HEK293T (cell line): ENCODE data around the gene TSPAN8.

ENCODE experiments used
- BHLHE40 ChIP-seq: fragments of 450-650 bp; IDR thresholded peaks from 2 replicates; pipeline ENCODE4 v1.6.1; 2016; ENCODE audit warnings: mild to moderate bottlenecking, moderate library complexity, borderline replicate concordance
- CTBP1 ChIP-seq: fragments of 450-650 bp; IDR thresholded peaks from 2 replicates; pipeline ENCODE4 v1.6.1; 2016; ENCODE audit warnings: borderline replicate concordance
- ELF4 ChIP-seq: fragments of 450-650 bp; IDR thresholded peaks from 2 replicates; pipeline ENCODE4 v1.6.1; 2017; ENCODE audit warnings: antibody characterized with exemption
- FOXK2 ChIP-seq: fragments of 450-650 bp; IDR thresholded peaks from 2 replicates; pipeline ENCODE4 v1.6.1; 2016; ENCODE audit warnings: mild to moderate bottlenecking
- FOXM1 ChIP-seq: fragments of 450-650 bp; IDR thresholded peaks from 2 replicates; pipeline ENCODE4 v1.6.1; 2017; ENCODE audit warnings: mild to moderate bottlenecking, borderline replicate concordance
- L3MBTL2 ChIP-seq: fragments of 450-650 bp; conservative IDR thresholded peaks from 2 replicates; pipeline ENCODE4 v1.6.1; 2016; ENCODE audit warnings: mild to moderate bottlenecking
- NFRKB ChIP-seq: fragments of 450-650 bp; IDR thresholded peaks from 2 replicates; pipeline ENCODE4 v1.6.1; 2016; ENCODE audit warnings: mild to moderate bottlenecking, moderate library complexity
- SP1 ChIP-seq: fragments of 450-650 bp; IDR thresholded peaks from 2 replicates; pipeline ENCODE4 v1.6.1; 2017
- SUZ12 ChIP-seq: fragments of 450-650 bp; IDR thresholded peaks from 2 replicates; pipeline ENCODE4 v1.6.1; 2016; ENCODE audit warnings: mild to moderate bottlenecking
- ZNF384 ChIP-seq: fragments of 450-650 bp; IDR thresholded peaks from 2 replicates; pipeline ENCODE4 v1.6.1; 2016

DNA sequence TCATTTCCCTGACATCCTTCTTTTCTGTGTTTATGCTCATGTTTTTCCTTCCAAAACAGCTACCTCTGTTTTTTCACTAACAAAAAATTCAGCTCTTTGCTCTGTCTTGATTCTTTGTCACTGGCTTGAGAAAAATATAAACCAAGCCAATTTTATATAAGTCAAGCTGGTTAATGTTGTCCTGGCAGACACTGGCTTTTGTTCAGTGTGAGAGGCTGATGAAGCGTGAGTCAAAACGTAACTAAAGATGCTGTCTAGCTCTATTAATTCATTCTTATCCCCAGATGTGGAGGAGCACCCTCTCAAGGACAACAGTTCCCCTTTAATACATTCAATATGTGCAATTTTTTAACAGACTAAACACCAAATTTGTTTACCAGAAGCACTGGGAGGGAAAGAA, 15.8 kb downstream of the TSPAN8 start:
- TF ChIP-seq NFRKB (no peak), SUZ12 (no peak), FOXK2 (no peak), BHLHE40 (no peak), CTBP1 (no peak), FOXM1 (no peak), SP1 (no peak), ZNF384 (no peak), ELF4 (no peak), L3MBTL2 (no peak)
